Mucosa of descending colon (tissue), 3 donors: ENCODE measurements around the gene ADAMTS2. TPM values are rescaled to one million over a fixed set of nuclear protein-coding genes. Genes with fewer than 3 reads are reported as not detected.

Source experiments
- ATAC-seq: fragments of 200-7000 bp; cut with Tn5 transposase; one replicate; pipeline ENCODE4 v1.9.1; 2020; ENCODE audit warnings: mild to moderate bottlenecking, moderate library complexity
- DNase-seq, 3 donors: peaks; one replicate each; pipeline ENCODE4 v3.0.0-alpha.2; 2020
- H3K36me3 ChIP-seq: fragments of 200-600 bp; one replicate; pipeline ENCODE4 v1.8.0; 2021; ENCODE audit warnings: low read depth, mild to moderate bottlenecking
- H3K4me1 ChIP-seq: fragments of 200-600 bp; one replicate; pipeline ENCODE4 v1.8.0; 2021; ENCODE audit warnings: low read depth, mild to moderate bottlenecking
- H3K4me3 ChIP-seq: fragments of 200-600 bp; one replicate; pipeline ENCODE4 v1.8.0; 2021; ENCODE audit warnings: mild to moderate bottlenecking
- H3K9me3 ChIP-seq: fragments of 200-600 bp; one replicate; pipeline ENCODE4 v1.8.0; 2021; ENCODE audit warnings: mild to moderate bottlenecking
- CTCF ChIP-seq: fragments of 200-600 bp; IDR thresholded peaks from one replicate; pipeline ENCODE4 v1.8.0; 2022; ENCODE audit warnings: antibody characterized with exemption, mild to moderate bottlenecking
- intact Hi-C, 2 donors: fragments of 100-400 bp; cut with DNase I in 1 of 2; cut with micrococcal nuclease in 1 of 2; formaldehyde crosslinking; loops; one replicate each; pipeline versions ENCODE4 v1.11.0 to v1.11.1; 2022; cut with DNase I, micrococcal nuclease
- total RNA-seq, 3 donors: library from RNA; stranded (reverse); fragmentation: NEBNext Ultra II Directional in 2 of 3; extraction: Animal tissue kit (Norgen Biotek cat#: 25700) in 2 of 3; gene quantifications; one replicate each; pipeline versions ENCODE4 v1.2.1 to v1.2.4, GENCODE V29; 2021 to 2023
- donor health status: DM: no; HTN: no; CAD: no; lungs with moderate emphysema.
- donor health status: DM: no; HTN: no; CAD: no.
- donor health status: DM: no; HTN: yes; CAD: no.

The ADAMTS2 gene
- total RNA-seq, 3 donors from 2014 or later = 1.3 to 9.2 (median 7.3) TPM

DNA sequence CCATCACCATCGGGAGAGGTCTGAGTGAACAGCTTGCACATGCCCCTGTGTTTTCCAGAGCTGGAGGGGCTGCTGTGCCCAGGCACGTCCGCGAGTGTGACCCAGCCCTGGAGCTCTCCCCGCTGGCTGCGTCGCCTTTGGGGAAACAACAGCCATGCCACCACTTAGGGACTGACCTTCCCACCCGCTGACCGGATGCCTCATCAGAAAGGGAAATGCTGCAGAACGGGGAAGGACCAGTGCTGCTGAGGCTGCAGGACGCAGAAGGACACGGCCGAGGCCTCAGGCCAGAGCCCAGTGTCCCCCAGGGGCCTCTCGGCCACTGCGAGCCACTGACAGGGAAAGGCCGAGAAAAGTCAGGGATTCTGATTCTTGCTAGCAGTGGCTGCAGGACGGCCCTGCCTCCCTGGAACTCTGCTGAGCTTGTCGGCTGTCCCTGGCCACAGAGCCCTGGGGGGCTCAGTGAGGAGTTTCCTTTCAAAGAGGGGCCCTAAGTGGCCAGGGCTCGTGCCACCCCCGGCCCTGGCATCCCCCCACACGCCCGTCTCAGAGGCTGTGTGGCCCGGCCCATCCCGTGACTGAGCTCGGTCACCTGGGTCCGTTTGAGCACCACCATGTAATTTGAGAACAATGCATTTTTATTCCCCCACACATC lies 154.3 kb downstream of the ADAMTS2 start:
- intact Hi-C loops = no loop called here
- H3K4me1 ChIP-seq = no peaks in the 10 kb centered on the region
- no peak for TF ChIP-seq CTCF
- no peak for ATAC-seq
- no peak overlapping the region for H3K4me3 ChIP-seq
- H3K36me3 ChIP-seq = no peaks in the 10 kb centered on the region
- H3K9me3 ChIP-seq = no peaks in the 10 kb centered on the region
- DNase-seq = peak in 1 of 3 donors; percentile 26

DNA sequence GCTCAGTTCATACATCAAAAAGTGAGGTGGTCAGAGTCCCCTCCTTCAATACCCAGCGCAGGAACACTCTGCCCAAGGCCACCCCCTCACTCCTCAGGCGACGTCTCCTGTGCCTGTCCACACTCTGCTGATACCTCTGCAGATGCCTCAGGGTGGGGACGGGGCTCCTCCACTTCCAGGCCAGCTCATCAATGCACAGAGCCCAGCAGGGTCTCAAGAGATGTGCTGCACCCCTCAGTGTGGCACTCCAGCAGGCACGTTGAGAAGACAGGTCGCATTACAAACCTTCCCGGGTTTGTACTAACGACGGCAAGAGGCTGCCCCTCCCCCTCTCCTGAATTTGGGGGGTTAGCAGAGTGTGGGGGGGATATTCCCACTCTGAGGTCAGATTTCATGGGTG lies 156.6 kb downstream of the ADAMTS2 start:
- Histone ChIP-seq H3K4me1 (no peaks in the 10 kb centered on the region), H3K4me3 (no peak overlapping the region), H3K36me3 (no peaks in the 10 kb centered on the region), H3K9me3 (no peaks in the 10 kb centered on the region)
- DNase-seq (no peak), ATAC-seq (no peak)
- TF ChIP-seq CTCF = no peak
- intact Hi-C loops = no loop called here

- no peak for TF ChIP-seq CTCF
- ATAC-seq (no peak), DNase-seq (peak in 1 of 3 donors; percentile 27)
- Histone ChIP-seq H3K9me3 (no peaks in the 10 kb centered on the region), H3K4me3 (no peak overlapping the region), H3K4me1 (no peaks in the 10 kb centered on the region), H3K36me3 (no peaks in the 10 kb centered on the region)
- intact Hi-C loops = no loop called here
Measured at GRCh38 chr5:179187681-179188575, 157.3 kb downstream of the ADAMTS2 start.

DNA sequence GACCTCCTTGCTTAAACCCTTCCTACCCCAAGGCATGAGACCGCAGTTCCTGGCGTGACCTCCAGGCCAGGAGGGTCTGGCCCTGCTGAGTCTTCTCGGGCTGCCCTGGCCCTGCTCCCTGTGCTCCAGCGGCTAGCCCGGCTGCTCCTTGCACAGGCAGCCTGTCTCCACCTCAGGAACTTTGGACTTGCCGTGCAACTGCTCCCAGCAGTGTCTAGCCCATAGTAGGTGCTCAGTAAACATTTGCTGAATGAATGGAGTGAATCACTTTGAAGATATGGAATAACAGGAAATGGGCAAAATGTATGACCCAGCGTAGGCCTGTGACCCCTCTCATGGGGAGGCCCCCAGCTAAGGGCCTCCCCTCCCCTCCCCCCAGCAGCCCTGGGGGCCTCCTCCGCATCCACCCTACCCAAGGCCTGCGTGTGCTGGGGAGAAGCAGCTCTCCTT lies 158.0 kb downstream of the ADAMTS2 start:
- no peak overlapping the region for H3K4me3 ChIP-seq
- intact Hi-C loops = no loop called here
- DNase-seq (peak in 1 of 3 donors; percentile 27), ATAC-seq (no peak)
- no peaks in the 10 kb centered on the region for H3K36me3 ChIP-seq
- TF ChIP-seq CTCF = no peak
- H3K9me3 ChIP-seq = no peaks in the 10 kb centered on the region
- no peaks in the 10 kb centered on the region for H3K4me1 ChIP-seq

- intact Hi-C loops = no loop called here
- Histone ChIP-seq H3K4me3 (no peak overlapping the region), H3K36me3 (no peaks in the 10 kb centered on the region), H3K4me1 (no peaks in the 10 kb centered on the region), H3K9me3 (no peaks in the 10 kb centered on the region)
- TF ChIP-seq CTCF = no peak
- ATAC-seq (no peak), DNase-seq (peak in 1 of 3 donors; percentile 22)
Measured at GRCh38 chr5:179186801-179187200, 158.5 kb downstream of the ADAMTS2 start.
